Activated CD8-positive, alpha-beta memory T cell treated with anti-CD3 and anti-CD28 coated beads for 24 hours (primary cell): Measurements from ENCODE around the gene TMPRSS4.

ENCODE experiments used
- DNase-seq: peaks from one replicate; pipeline ENCODE4 v3.0.0-alpha.2; 2020

Gene TMPRSS4

GRCh38 chr11:118157186-118157895 is 80.5 kb downstream of the TMPRSS4 start:
- no peak for DNase-seq

- DNase-seq = no peak
Observed at GRCh38 chr11:118161786-118162185, 84.9 kb downstream of the TMPRSS4 start.

- DNase-seq = no peak
Observed at GRCh38 chr11:118162846-118163245, 86.0 kb downstream of the TMPRSS4 start.

GRCh38 chr11:118163494-118163893 is 86.6 kb downstream of the TMPRSS4 start:
- DNase-seq = no peak

- DNase-seq = no peak
Observed at GRCh38 chr11:118164885-118165284, 88.0 kb downstream of the TMPRSS4 start.

- no peak for DNase-seq
Observed at GRCh38 chr11:118166641-118167040, 89.8 kb downstream of the TMPRSS4 start.

GRCh38 chr11:118167253-118167652 is 90.4 kb downstream of the TMPRSS4 start:
- no peak for DNase-seq

- DNase-seq = no peak
Observed at GRCh38 chr11:118167906-118168305, 91.0 kb downstream of the TMPRSS4 start.

- DNase-seq = no peak
Observed at GRCh38 chr11:118168316-118168715, 91.4 kb downstream of the TMPRSS4 start.

- DNase-seq = no peak
Observed at GRCh38 chr11:118168751-118169150, 91.9 kb downstream of the TMPRSS4 start.

- DNase-seq = no peak
Observed at GRCh38 chr11:118169300-118170140, 92.6 kb downstream of the TMPRSS4 start.

- no peak for DNase-seq
Observed at GRCh38 chr11:118170231-118170630, 93.4 kb downstream of the TMPRSS4 start.

- no peak for DNase-seq
Observed at GRCh38 chr11:118170882-118171268, 94.0 kb downstream of the TMPRSS4 start.
